Common myeloid progenitor, CD34-positive (primary cell): Measurements from ENCODE around the gene HYAL2.

Source experiments
- CTCF ChIA-PET: fragments of 350-600 bp; sonication (Branson Sonifier 250); formaldehyde crosslinking; loops from one replicate; lab custom pipeline; 2021; ENCODE audit warnings: antibody characterized with exemption; lab: Charles Lee
- POLR2A ChIA-PET: fragments of 350-600 bp; sonication (Branson Sonifier 250); formaldehyde crosslinking; loops from one replicate; lab custom pipeline; 2021; ENCODE audit warnings: antibody characterized with exemption; lab: Charles Lee
- DNase-seq, 3 donors: peaks; one replicate each; pipeline versions ENCODE4 v3.0.0 to v3.0.0-alpha.2; 2013
- H3K27ac ChIP-seq, 2 experiments: 1 replicate in 1 of 2; 2 replicates in 1 of 2; pipeline ENCODE4 v1.7.0; 2013; ENCODE audit warnings: inconsistent platforms in 2 of 2, low read length in 2 of 2, mild to moderate bottlenecking in 2 of 2, low read depth in 1 of 2, moderate library complexity in 1 of 2; ENCODE audit not compliant: severe bottlenecking in 2 of 2, insufficient read depth in 1 of 2, poor library complexity in 1 of 2
- H3K27me3 ChIP-seq, 5 experiments: replicated peaks in 2 of 5; 1 replicate in 3 of 5; 2 replicates in 2 of 5; pipeline versions ENCODE4 v1.6.1 to v1.7.0; 2013; ENCODE audit warnings: low read length in 4 of 5, mild to moderate bottlenecking in 2 of 5, moderate library complexity in 2 of 5, inconsistent platforms in 1 of 5; ENCODE audit not compliant: insufficient read depth in 5 of 5, control insufficient read depth in 4 of 5
- H3K36me3 ChIP-seq, 4 experiments: 1 replicate in 2 of 4; 2 replicates in 2 of 4; pipeline versions ENCODE4 v1.6.1 to v1.7.0; 2013; ENCODE audit warnings: low read length in 3 of 4, control low read depth in 1 of 4, mild to moderate bottlenecking in 1 of 4; ENCODE audit not compliant: control insufficient read depth in 4 of 4, insufficient read depth in 4 of 4
- H3K4me1 ChIP-seq, 4 experiments: 1 replicate in 3 of 4; 2 replicates in 1 of 4; pipeline versions ENCODE4 v1.6.1 to v1.7.1; 2013; ENCODE audit warnings: low read length in 3 of 4, mild to moderate bottlenecking in 3 of 4, control low read depth in 1 of 4, inconsistent platforms in 1 of 4, moderate library complexity in 1 of 4; ENCODE audit not compliant: control insufficient read depth in 4 of 4, insufficient read depth in 4 of 4; ENCODE audit errors: control extremely low read depth in 1 of 4
- H3K4me3 ChIP-seq, 7 experiments: 1 replicate in 4 of 7; 2 replicates in 3 of 7; pipeline versions ENCODE4 v1.5.1 to v1.7.0; 2013; ENCODE audit warnings: mild to moderate bottlenecking in 7 of 7, low read length in 6 of 7, moderate library complexity in 6 of 7, inconsistent platforms in 2 of 7, low read depth in 2 of 7, control low read depth in 1 of 7; ENCODE audit not compliant: insufficient read depth in 4 of 7, control insufficient read depth in 1 of 7; ENCODE audit errors: extremely low read depth in 1 of 7
- H3K9me3 ChIP-seq, 5 experiments: 1 replicate in 4 of 5; 2 replicates in 1 of 5; pipeline versions ENCODE4 v1.6.1 to v1.7.1; 2013; ENCODE audit warnings: low read length in 4 of 5, mild to moderate bottlenecking in 2 of 5, inconsistent platforms in 1 of 5, low read depth in 1 of 5, moderate library complexity in 1 of 5; ENCODE audit not compliant: control insufficient read depth in 4 of 5, insufficient read depth in 2 of 5; ENCODE audit errors: control extremely low read depth in 1 of 5
- WGBS: methylation state at CpG from one replicate; pipeline ENCODE4 v1.1.5; 2013; ENCODE audit not compliant: insufficient coverage; 5-methylcytosine and 5-hydroxymethylcytosine counted together

HYAL2 gene

DNA sequence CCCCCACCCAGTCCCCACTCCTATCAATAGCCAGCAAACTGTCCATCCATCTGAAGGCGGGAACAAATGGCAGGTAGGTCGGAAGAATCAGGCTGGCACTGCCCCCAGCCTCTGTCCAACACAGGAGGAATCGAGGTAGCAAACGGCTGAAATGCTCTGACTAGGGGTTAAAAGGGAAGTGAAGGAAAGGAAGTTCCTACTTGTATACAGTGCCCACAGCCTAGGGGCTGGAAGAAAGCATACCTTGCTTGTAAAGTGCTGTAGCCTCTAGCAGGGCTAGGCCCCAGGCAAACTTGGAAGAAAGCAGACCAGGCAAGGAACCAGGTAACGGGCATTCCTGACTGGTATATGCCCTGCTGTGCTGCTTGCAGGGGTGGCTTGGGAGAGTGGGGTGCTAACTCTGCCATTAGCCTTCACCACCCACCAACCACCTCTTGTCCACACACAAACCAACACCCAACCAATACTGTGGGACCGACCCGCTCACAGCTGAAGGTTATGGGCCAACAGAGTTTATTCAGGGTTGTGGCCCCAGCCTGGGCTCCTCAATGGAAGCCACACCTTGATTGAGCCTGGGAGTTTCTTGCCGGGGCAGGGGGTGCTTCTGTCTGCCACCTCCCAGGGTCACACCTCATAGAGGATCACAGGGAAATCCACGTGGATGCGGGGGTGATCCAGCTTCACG is 3.1 kb upstream of the HYAL2 start:
- Histone ChIP-seq H3K27ac (peak overlapping the region in 1 of 2 experiments; percentile 0), H3K36me3 (peaks cover 3 to 26% (median 22%) of the 10 kb centered on the region in 4 experiments), H3K4me3 (no peak overlapping the region), H3K27me3 (no peaks in the 10 kb centered on the region), H3K4me1 (peaks cover 0 to 64% (median 45%) of the 10 kb centered on the region in 4 experiments), H3K9me3 (no peaks in the 10 kb centered on the region)
- CTCF ChIA-PET, result interaction anchor here (1.2 to 11.6 kb wide), 11 partner anchors 8 to 72 kb away, joined by 3 to 105 read pairs (median 8); partner anchors contain the start of genes HYAL1 and IFRD2
- WGBS, result 76% methylated on average over 7 of the region's 11 CpGs
- POLR2A ChIA-PET, result no interaction called here
- DNase-seq, result no peak

DNA sequence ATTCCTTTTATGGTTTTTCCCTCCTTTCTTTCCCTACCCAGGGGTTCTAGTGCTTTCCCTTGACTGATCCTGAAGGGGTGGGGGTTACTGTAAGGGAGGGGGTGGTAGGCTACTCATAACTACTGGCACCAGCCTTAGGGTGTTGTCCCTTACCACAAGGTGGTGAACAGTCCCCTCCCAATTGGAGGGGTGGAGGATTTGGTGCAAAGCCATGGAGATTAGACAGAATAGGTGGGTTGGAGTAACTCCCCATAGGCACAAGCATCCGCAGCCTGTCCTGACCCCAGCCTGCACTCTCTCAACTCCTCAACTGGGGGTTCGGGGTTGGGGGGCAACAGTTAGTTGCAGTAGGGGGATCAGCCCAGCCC is 2.6 kb upstream of the HYAL2 start:
- Histone ChIP-seq H3K27ac (no peak overlapping the region), H3K36me3 (peaks cover 3 to 21% (median 19%) of the 10 kb centered on the region in 4 experiments), H3K27me3 (no peaks in the 10 kb centered on the region), H3K9me3 (no peaks in the 10 kb centered on the region), H3K4me1 (peaks cover 0 to 69% (median 50%) of the 10 kb centered on the region in 4 experiments), H3K4me3 (no peak overlapping the region)
- CTCF ChIA-PET, result interaction anchor here (0.8 to 11.6 kb wide), 15 partner anchors 9 to 134 kb away, joined by 3 to 105 read pairs (median 8); partner anchors contain the start of genes GNAT1, HYAL1, HYAL3 and IFRD2
- WGBS, result 100% methylated on average over 1 of the region's 2 CpGs
- DNase-seq, result no peak
- POLR2A ChIA-PET, result no interaction called here

DNA sequence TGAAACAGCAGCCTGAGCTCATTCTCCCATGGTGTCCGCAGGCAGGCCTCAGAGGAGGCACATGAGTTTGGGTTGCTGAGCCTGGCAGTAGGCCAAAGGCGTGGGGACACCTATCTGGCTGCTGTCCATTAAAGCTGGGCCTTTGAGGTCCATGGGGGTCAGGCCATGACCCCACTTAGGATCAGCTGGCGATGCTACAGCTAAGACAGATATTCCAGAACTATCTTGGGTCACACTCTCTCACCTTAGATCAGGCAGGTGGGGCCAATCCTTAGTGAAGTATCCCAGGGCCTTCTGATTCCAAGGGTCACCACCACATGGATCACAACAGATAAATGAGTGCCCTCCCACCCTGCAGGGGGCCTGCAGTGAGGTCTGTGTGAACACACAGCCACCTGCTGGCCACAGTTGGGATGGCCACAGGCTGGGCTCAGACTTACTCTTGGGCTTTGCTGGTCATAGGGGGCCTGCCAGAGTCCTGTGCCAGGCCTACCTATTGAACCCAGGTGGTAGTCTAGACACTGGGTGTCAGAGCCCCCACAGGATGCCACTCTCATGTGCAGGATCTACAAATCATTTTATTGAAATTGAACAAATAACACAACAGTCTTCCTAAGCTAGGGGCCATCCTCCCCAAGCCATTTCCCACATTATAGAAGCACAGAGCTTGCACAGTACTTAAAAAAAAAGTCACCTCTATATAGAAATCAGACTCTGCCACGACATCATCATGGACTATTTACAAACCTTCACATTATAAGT is 2.0 kb upstream of the HYAL2 start:
- Histone ChIP-seq H3K27ac (no peak overlapping the region), H3K36me3 (peaks cover 3 to 18% (median 14%) of the 10 kb centered on the region in 4 experiments), H3K27me3 (no peaks in the 10 kb centered on the region), H3K4me1 (peaks cover 0 to 75% (median 56%) of the 10 kb centered on the region in 4 experiments), H3K9me3 (no peaks in the 10 kb centered on the region), H3K4me3 (no peak overlapping the region)
- 67% methylated on average over 2 of the region's 4 CpGs for WGBS
- ChIA-PET CTCF (interaction anchor here (0.7 to 11.6 kb wide), 26 partner anchors 10 to 202 kb away, joined by 3 to 105 read pairs (median 6); partner anchors contain the start of genes GNAT1, HYAL1, HYAL3 and IFRD2), POLR2A (no interaction called here)
- peak; percentile 72 to 81 (median 80) for DNase-seq

DNA sequence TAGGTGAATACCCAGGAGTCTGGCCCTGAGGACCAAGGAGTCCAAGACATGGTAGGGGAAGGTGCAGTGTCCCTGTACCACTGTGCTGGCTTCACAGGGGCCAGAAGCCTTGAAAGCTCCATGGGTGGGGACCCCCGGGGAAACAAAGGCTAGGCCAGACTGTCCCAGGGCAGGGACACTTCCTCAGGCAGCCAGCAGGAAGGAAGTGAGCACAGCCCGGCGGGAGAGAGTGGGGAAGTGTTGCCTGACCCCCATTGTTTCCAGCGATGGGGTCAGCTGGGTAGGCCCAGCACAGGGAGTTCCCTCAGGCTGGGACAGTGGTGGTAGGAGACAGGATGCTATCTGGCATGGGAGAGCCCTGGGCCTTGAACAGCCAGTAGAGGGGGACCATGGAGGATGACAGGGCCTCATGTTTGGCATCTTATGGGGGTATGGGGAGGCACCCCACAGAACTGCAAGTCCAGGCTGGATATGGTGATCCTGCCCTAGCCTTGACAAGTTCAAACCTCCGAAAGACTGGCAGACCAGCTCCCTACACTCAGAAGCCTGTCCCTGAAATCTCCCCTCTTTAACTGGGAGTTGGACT is 1.2 kb upstream of the HYAL2 start:
- ChIA-PET POLR2A (interaction anchor here (1.6 kb wide), 1 partner anchor 14 kb away, joined by 3 read pairs; no protein-coding TSS in a partner anchor), CTCF (interaction anchor here (0.7 to 11.6 kb wide), 24 partner anchors 9 to 201 kb away, joined by 3 to 105 read pairs (median 6); partner anchors contain the start of genes GNAT1, HYAL1, HYAL3 and IFRD2)
- no peak overlapping the region for H3K27ac ChIP-seq

DNA sequence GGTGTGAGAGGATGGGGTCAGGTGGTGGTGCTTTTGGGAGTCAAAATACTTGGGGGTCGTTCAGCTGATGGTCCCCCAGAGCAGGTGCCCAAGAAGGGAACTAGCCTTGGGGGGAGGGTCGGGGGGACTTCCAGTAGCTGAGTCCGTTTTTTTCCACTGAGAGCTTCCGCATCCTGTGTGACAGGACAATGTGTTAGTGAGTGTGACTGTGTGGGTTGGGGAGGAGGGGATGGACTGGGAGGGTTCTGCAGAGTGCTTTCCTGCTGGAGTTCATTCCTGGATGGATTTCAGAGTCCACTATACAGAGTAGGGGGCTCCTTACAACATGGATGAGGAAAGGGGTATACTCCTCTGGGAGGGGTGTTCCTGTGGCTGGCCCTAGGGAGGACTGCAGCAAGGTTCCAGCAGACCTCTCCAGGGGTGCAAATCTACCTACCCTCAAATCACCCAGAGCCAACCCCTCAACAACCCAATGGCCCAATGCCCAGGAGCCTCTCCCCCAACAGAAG is 601 bp upstream of the HYAL2 start:
- H3K36me3 ChIP-seq, result peaks cover 0 to 28% (median 12%) of the 10 kb centered on the region in 4 experiments
- no peaks in the 10 kb centered on the region for H3K27me3 ChIP-seq
- no peak overlapping the region for H3K27ac ChIP-seq
- CTCF ChIA-PET, result interaction anchor here (0.5 to 11.6 kb wide), 15 partner anchors 9 to 131 kb away, joined by 3 to 105 read pairs (median 10); partner anchors contain the start of genes GNAT1, HYAL1, HYAL3 and NAA80
- no peaks in the 10 kb centered on the region for H3K9me3 ChIP-seq
- POLR2A ChIA-PET, result interaction anchor here (1.6 kb wide), 1 partner anchor 14 kb away, joined by 3 read pairs; no protein-coding TSS in a partner anchor
- peak in 1 of 3 donors; percentile 42 for DNase-seq
- H3K4me1 ChIP-seq, result peaks cover 0 to 81% (median 62%) of the 10 kb centered on the region in 4 experiments
- WGBS, result 83% methylated on average over 2 of the region's 4 CpGs
- peak overlapping the region in 1 of 7 experiments; percentile 19 for H3K4me3 ChIP-seq

More for the DNA sequence above, 1.2 kb upstream of the HYAL2 start:
- no peak overlapping the region for H3K4me3 ChIP-seq
- peaks cover 0 to 81% (median 63%) of the 10 kb centered on the region in 4 experiments for H3K4me1 ChIP-seq
- no peak for DNase-seq
- WGBS, result 35% methylated on average over 4 of the region's 5 CpGs
- H3K36me3 ChIP-seq, result peaks cover 0 to 23% (median 12%) of the 10 kb centered on the region in 4 experiments
- no peaks in the 10 kb centered on the region for H3K27me3 ChIP-seq
- no peaks in the 10 kb centered on the region for H3K9me3 ChIP-seq

DNA sequence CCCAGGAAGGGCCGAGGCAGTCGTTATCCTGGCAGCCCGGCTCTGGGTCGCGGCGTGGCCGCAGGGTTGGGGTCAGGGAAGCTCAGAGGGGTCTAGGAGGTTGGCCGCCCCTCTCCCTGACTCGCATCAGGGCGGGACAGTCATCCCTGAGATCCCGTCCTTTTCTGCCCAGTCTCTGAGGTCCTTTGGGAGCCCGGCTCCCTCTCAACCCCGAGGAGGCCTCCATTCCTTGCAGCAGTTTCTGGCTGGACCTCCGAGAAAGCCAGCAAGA is 495 bp downstream of the HYAL2 start:
- POLR2A ChIA-PET, result interaction anchor here (0.6 kb wide), 1 partner anchor 31 kb away, joined by 3 read pairs; no protein-coding TSS in a partner anchor
- CTCF ChIA-PET, result interaction anchor here (1.5 to 11.6 kb wide), 5 partner anchors 14 to 130 kb away, joined by 5 to 105 read pairs (median 11); partner anchors contain the start of genes GNAT1, HYAL1, HYAL3 and LSMEM2
- Histone ChIP-seq H3K4me1 (peaks cover 2 to 83% (median 60%) of the 10 kb centered on the region in 4 experiments), H3K27ac (peak overlapping the region in 1 of 2 experiments; percentile 99), H3K36me3 (peaks cover 0 to 38% (median 17%) of the 10 kb centered on the region in 4 experiments), H3K4me3 (peak overlapping the region in 6 of 7 experiments; percentile 19 to 88 (median 84)), H3K27me3 (no peaks in the 10 kb centered on the region), H3K9me3 (no peaks in the 10 kb centered on the region)
- no peak for DNase-seq
- WGBS, result 36% methylated on average over 14 of the region's 14 CpGs
